SK-N-SH (cell line): ENCODE measurements around the gene SEC16A. TPM values are rescaled to one million over a fixed set of nuclear protein-coding genes. Genes with fewer than 3 reads are reported as not detected.

ENCODE experiments used
- CTCF ChIA-PET: fragments of 300-600, 350-600 bp; formaldehyde crosslinking; extraction: SDS; loops from one replicate; lab custom pipeline; 2021; lab: Yijun Ruan, JAX
- POLR2A ChIA-PET: fragments of 350-600 bp; sonication (Branson Sonifier 250); formaldehyde crosslinking; extraction: SDS; loops from one replicate; lab custom pipeline; 2020; ENCODE audit warnings: antibody characterized with exemption, inconsistent platforms; lab: Yijun Ruan, JAX
- DNase-seq: peaks from one replicate; pipeline ENCODE4 v3.0.0; 2012
- H2AFZ ChIP-seq: fragments of 200-600 bp; sonication (generic); 2 replicates; pipeline ENCODE4 v1.8.1; 2016; ENCODE audit warnings: antibody characterized with exemption, mild to moderate bottlenecking, low read depth
- H3F3A ChIP-seq: fragments of 200-600 bp; sonication (generic); replicated peaks from 2 replicates; pipeline ENCODE3; 2016; ENCODE audit warnings: antibody characterized with exemption, mild to moderate bottlenecking; ENCODE audit not compliant: insufficient read depth
- H3K27ac ChIP-seq, 2 experiments: fragments of 200-500 bp in 1 of 2; fragments of 200-600 bp in 1 of 2; sonication (Bioruptor generic) in 1 of 2; sonication (generic), shearing (Covaris generic) in 1 of 2; 2 replicates each; pipeline versions ENCODE4 v1.5.1 to v1.6.1; 2014 to 2016; ENCODE audit warnings: low read depth in 2 of 2, inconsistent platforms in 1 of 2, low read length in 1 of 2, mild to moderate bottlenecking in 1 of 2, mixed read lengths in 1 of 2
- H3K27me3 ChIP-seq: fragments of 200-600 bp; sonication (generic), shearing (Covaris generic); 2 replicates; pipeline ENCODE4 v1.6.1; 2016; ENCODE audit warnings: mixed run types; ENCODE audit not compliant: insufficient read depth
- H3K36me3 ChIP-seq, 2 experiments: fragments of 200-500 bp in 1 of 2; fragments of 200-600 bp in 1 of 2; sonication (Bioruptor generic) in 1 of 2; sonication (generic) in 1 of 2; replicated peaks in 1 of 2; 2 replicates each; pipeline versions ENCODE3 to v1.5.1; 2014 to 2016; ENCODE audit warnings: low read length in 1 of 2, mild to moderate bottlenecking in 1 of 2; ENCODE audit not compliant: insufficient read depth in 2 of 2, control insufficient read depth in 1 of 2
- H3K4me1 ChIP-seq, 2 experiments: fragments of 200-500 bp in 1 of 2; fragments of 200-600 bp in 1 of 2; sonication (Bioruptor generic) in 1 of 2; sonication (generic), shearing (Covaris generic) in 1 of 2; 2 replicates each; pipeline versions ENCODE4 v1.5.1 to v1.6.1; 2014 to 2016; ENCODE audit warnings: low read depth in 1 of 2, low read length in 1 of 2, mixed run types in 1 of 2; ENCODE audit not compliant: insufficient read depth in 2 of 2, control insufficient read depth in 1 of 2
- H3K4me2 ChIP-seq: fragments of 200-600 bp; sonication (generic), shearing (Covaris generic); 2 replicates; pipeline ENCODE4 v1.6.1; 2017; ENCODE audit warnings: mixed run types
- H3K4me3 ChIP-seq, 2 experiments: fragments of 200-500 bp in 1 of 2; fragments of 200-600 bp in 1 of 2; sonication (Bioruptor generic) in 1 of 2; sonication (generic), shearing (Covaris generic) in 1 of 2; 2 replicates each; pipeline versions ENCODE4 v1.5.1 to v1.8.1; 2014 to 2016; ENCODE audit warnings: low read depth in 2 of 2, inconsistent platforms in 1 of 2, low read length in 1 of 2, mild to moderate bottlenecking in 1 of 2, mixed read lengths in 1 of 2, moderate library complexity in 1 of 2
- H3K79me2 ChIP-seq: fragments of 200-600 bp; sonication (generic); 2 replicates; pipeline ENCODE4 v1.8.1; 2017; ENCODE audit warnings: mild to moderate bottlenecking; ENCODE audit not compliant: insufficient read depth
- H3K9ac ChIP-seq: fragments of 200-600 bp; sonication (generic); 2 replicates; pipeline ENCODE4 v1.6.1; 2017; ENCODE audit warnings: mixed run types
- H3K9me2 ChIP-seq: fragments of 200-600 bp; sonication (generic); 2 replicates; pipeline ENCODE4 v1.6.1; 2017; ENCODE audit warnings: mixed run types
- H3K9me3 ChIP-seq: fragments of 200-600 bp; sonication (generic); 2 replicates; pipeline ENCODE4 v1.6.1; 2017; ENCODE audit warnings: mixed run types, mild to moderate bottlenecking, moderate library complexity
- H4K20me1 ChIP-seq: fragments of 200-600 bp; sonication (generic); 2 replicates; pipeline ENCODE4 v1.6.1; 2017; ENCODE audit warnings: mild to moderate bottlenecking, mixed run types; ENCODE audit not compliant: insufficient read depth
- CTCF ChIP-seq: fragments of 200-600 bp; sonication (generic); IDR thresholded peaks from 2 replicates; pipeline ENCODE4 v1.6.1; 2017; ENCODE audit warnings: antibody characterized with exemption, mild to moderate bottlenecking, moderate library complexity
- ELF1 ChIP-seq: IDR thresholded peaks from 2 replicates; pipeline ENCODE4 v1.4.0; 2012
- EZH2phosphoT487 ChIP-seq: fragments of 200-600 bp; sonication (generic); IDR thresholded peaks from 2 replicates; pipeline ENCODE4 v1.6.1; 2017; ENCODE audit warnings: low read depth, mixed run types, mild to moderate bottlenecking, antibody characterized with exemption, moderate library complexity, borderline replicate concordance
- FOSL2 ChIP-seq: IDR thresholded peaks from 2 replicates; pipeline ENCODE4 v1.4.0; 2012; ENCODE audit warnings: low read depth, mild to moderate bottlenecking, moderate library complexity, borderline replicate concordance
- FOXJ3 ChIP-seq: sonication (generic); formaldehyde crosslinking; IDR thresholded peaks from 2 replicates; pipeline ENCODE4 v1.5.1; 2020; ENCODE audit warnings: mild to moderate bottlenecking, missing genetic modification reagents
- GABPA ChIP-seq: IDR thresholded peaks from 2 replicates; pipeline ENCODE4 v1.4.0; 2012; ENCODE audit warnings: low read depth, mild to moderate bottlenecking
- GATA2 ChIP-seq: sonication (generic); formaldehyde crosslinking; IDR thresholded peaks from 2 replicates; pipeline ENCODE4 v1.5.0; 2020; ENCODE audit warnings: mild to moderate bottlenecking, missing genetic modification reagents
- IRF3 ChIP-seq: fragments of 150-350 bp; IDR thresholded peaks from 2 replicates; pipeline ENCODE4 v1.6.1; 2016; ENCODE audit warnings: mild to moderate bottlenecking, low read depth, low read length
- JUND ChIP-seq: IDR thresholded peaks from 2 replicates; pipeline ENCODE4 v1.4.0; 2012
- MEF2A ChIP-seq: IDR thresholded peaks from 2 replicates; pipeline ENCODE4 v1.4.0; 2012; ENCODE audit warnings: low read depth, borderline replicate concordance
- NFIC ChIP-seq: IDR thresholded peaks from 2 replicates; pipeline ENCODE4 v1.4.0; 2012; ENCODE audit warnings: borderline replicate concordance
- NRF1 ChIP-seq: IDR thresholded peaks from 2 replicates; pipeline ENCODE4 v1.6.1; 2012; ENCODE audit warnings: low read depth, mild to moderate bottlenecking, low read length
- POLR2AphosphoS5 ChIP-seq: IDR thresholded peaks from 2 replicates; pipeline ENCODE4 v1.6.1; 2012; ENCODE audit warnings: low read depth, low read length
- RCOR1 ChIP-seq: fragments of 150-350 bp; IDR thresholded peaks from 2 replicates; pipeline ENCODE4 v1.6.1; 2017; ENCODE audit warnings: antibody characterized with exemption, low read length
- RFX5 ChIP-seq: IDR thresholded peaks from 2 replicates; pipeline ENCODE4 v1.6.1; 2012; ENCODE audit warnings: mild to moderate bottlenecking, improper control_type of control experiment, low read length
- TCF12 ChIP-seq: IDR thresholded peaks from 2 replicates; pipeline ENCODE4 v1.4.0; 2012
- USF2 ChIP-seq: fragments of 150-350 bp; IDR thresholded peaks from 2 replicates; pipeline ENCODE4 v1.6.1; 2017; ENCODE audit warnings: antibody characterized with exemption, low read length, low read depth, borderline replicate concordance
- WGBS: methylation state at CpG from one replicate; pipeline ENCODE4 v1.1.6; 2017; ENCODE audit warnings: low lambda C conversion rate; 5-methylcytosine and 5-hydroxymethylcytosine counted together
- polyA plus RNA-seq, 3 experiments: library from polyadenylated mRNA; depleted of rRNA; stranded (reverse); fragments of >200 nt; gene quantifications; 2 replicates each; pipeline ENCODE4 v1.2.3, GENCODE V29; 2012
- TF ChIP-seq, protein P1 (sequence below): IDR thresholded peaks from 2 replicates; pipeline ENCODE4; 2012
- TF ChIP-seq, protein P2 (sequence below): IDR thresholded peaks from 2 replicates; pipeline ENCODE4 v1.4.0; 2012; ENCODE audit warnings: low read depth

The SEC16A gene
- polyA plus RNA-seq, 1 of the 3 experiments (the other 2 are of a cell fraction): 25.9 TPM

GRCh38 chr9:136419092-136419420 lies 63.8 kb downstream of the SEC16A start:
- H4K20me1 ChIP-seq: no peaks in the 10 kb centered on the region
- no peak overlapping the region for H3K4me3 ChIP-seq
- H3K4me1 ChIP-seq: no peaks in the 10 kb centered on the region
- no peak overlapping the region for H3K4me2 ChIP-seq
- H2AFZ ChIP-seq: no peak overlapping the region
- CTCF ChIA-PET: interaction anchor here (0.8 kb wide), 1 partner anchor 18 kb away, joined by 3 read pairs; no protein-coding TSS in a partner anchor
- WGBS: 94% methylated on average over 12 of the region's 12 CpGs
- H3K9me3 ChIP-seq: no peaks in the 10 kb centered on the region
- H3K9ac ChIP-seq: no peak overlapping the region
- H3K27ac ChIP-seq: no peak overlapping the region
- H3K36me3 ChIP-seq: peaks cover 36 to 73% of the 10 kb centered on the region in 2 experiments
- H3F3A ChIP-seq: no peaks in the 10 kb centered on the region
- DNase-seq: no peak
- H3K9me2 ChIP-seq: no peaks in the 10 kb centered on the region
- TF ChIP-seq MEF2A (no peak), CTCF (no peak), RFX5 (no peak), NFIC (no peak), GATA2 (no peak), FOXJ3 (CRISPR knock-in tag) (no peak), USF2 (no peak), ELF1 (no peak), POLR2AphosphoS5 (no peak), RCOR1 (no peak), EZH2phosphoT487 (no peak), FOSL2 (no peak), TCF12 (no peak), NRF1 (no peak), GABPA (no peak), IRF3 (no peak), JUND (no peak)
- TF ChIP-seq, protein P1, sequence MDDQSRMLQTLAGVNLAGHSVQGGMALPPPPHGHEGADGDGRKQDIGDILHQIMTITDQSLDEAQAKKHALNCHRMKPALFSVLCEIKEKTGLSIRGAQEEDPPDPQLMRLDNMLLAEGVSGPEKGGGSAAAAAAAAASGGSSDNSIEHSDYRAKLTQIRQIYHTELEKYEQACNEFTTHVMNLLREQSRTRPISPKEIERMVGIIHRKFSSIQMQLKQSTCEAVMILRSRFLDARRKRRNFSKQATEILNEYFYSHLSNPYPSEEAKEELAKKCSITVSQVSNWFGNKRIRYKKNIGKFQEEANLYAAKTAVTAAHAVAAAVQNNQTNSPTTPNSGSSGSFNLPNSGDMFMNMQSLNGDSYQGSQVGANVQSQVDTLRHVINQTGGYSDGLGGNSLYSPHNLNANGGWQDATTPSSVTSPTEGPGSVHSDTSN: no peak
- TF ChIP-seq, protein P2, sequence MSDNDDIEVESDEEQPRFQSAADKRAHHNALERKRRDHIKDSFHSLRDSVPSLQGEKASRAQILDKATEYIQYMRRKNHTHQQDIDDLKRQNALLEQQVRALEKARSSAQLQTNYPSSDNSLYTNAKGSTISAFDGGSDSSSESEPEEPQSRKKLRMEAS: no peak
- H3K27me3 ChIP-seq: no peaks in the 10 kb centered on the region
- POLR2A ChIA-PET: interaction anchor here (1.0 kb wide), 1 partner anchor 32 kb away, joined by 4 read pairs; no protein-coding TSS in a partner anchor
- peaks cover 12% of the 10 kb centered on the region; the same call in 1 of the 2 replicates for H3K79me2 ChIP-seq
